ENCODE data around the gene BTBD9. TPM values are rescaled to one million over a fixed set of nuclear protein-coding genes. Genes with fewer than 3 reads are reported as not detected.

Gene BTBD9
- total RNA-seq, 1 donor from 2014 or later, result 10.3 TPM

- Mint-ChIP-seq H3K4me3 (ENCODE audit: unreplicated experiment) (no peak overlapping the region), H3K36me3 (ENCODE audit: low read depth, unreplicated experiment) (peaks cover 30% of the 10 kb centered on the region), H3K9me3 (ENCODE audit: unreplicated experiment) (no peaks in the 10 kb centered on the region), H3K4me1 (ENCODE audit: unreplicated experiment) (peaks cover 5% of the 10 kb centered on the region), H3K27ac (ENCODE audit: unreplicated experiment) (no peak overlapping the region), H3K27me3 (ENCODE audit: unreplicated experiment) (peaks cover 5% of the 10 kb centered on the region)
- no peak for DNase-seq (ENCODE audit: low spot score)
- no peak for TF ChIP-seq CTCF (IDR thresholded peaks at IDR 0.05; ENCODE audit: unreplicated experiment)
These were observed 520.2 kb downstream of the BTBD9 start for GRCh38 chr6:38119516-38119915.

- no peak for TF ChIP-seq CTCF (IDR thresholded peaks at IDR 0.05; ENCODE audit: unreplicated experiment)
- Mint-ChIP-seq H3K36me3 (ENCODE audit: low read depth, unreplicated experiment) (peaks cover 30% of the 10 kb centered on the region), H3K9me3 (ENCODE audit: unreplicated experiment) (no peaks in the 10 kb centered on the region), H3K27ac (ENCODE audit: unreplicated experiment) (no peak overlapping the region), H3K4me3 (ENCODE audit: unreplicated experiment) (no peak overlapping the region), H3K4me1 (ENCODE audit: unreplicated experiment) (peaks cover 9% of the 10 kb centered on the region), H3K27me3 (ENCODE audit: unreplicated experiment) (peaks cover 8% of the 10 kb centered on the region)
- DNase-seq (ENCODE audit: low spot score), result no peak
These were observed 520.9 kb downstream of the BTBD9 start for GRCh38 chr6:38118791-38119365.

Other genes starting within 250 kb of the BTBD9 start
- gene GLO1, start 63.2 kb upstream of the BTBD9 start, total RNA-seq (ENCODE audit: unreplicated experiment), result 83.6 TPM
- gene DNAH8, start 75.4 kb upstream of the BTBD9 start, total RNA-seq (ENCODE audit: unreplicated experiment), result 0.05 TPM

Measured in endothelial cell (in vitro differentiated cells).